Measurements from ENCODE around the gene ZNF581. TPM values are rescaled to one million over a fixed set of nuclear protein-coding genes. Genes with fewer than 3 reads are reported as not detected.

Gene ZNF581
- total and polyA plus RNA-seq, 9 donors = 11.2 to 40.2 (median 34.0) TPM

GRCh38 chr19:55599842-55600661, 43.4 kb upstream of the ZNF581 start, which contains the start of gene ZNF524:
ZNF524 (plus strand) TSS chr19:55600288; CDS start chr19:55602113, 1,825 bp downstream.
- H3K27ac ChIP-seq = peak within 1 kb of the TSS; percentile 90 to 99
- peaks cover 2% of the 10 kb centered on the region for H3K4me1 ChIP-seq (ENCODE audit: insufficient read depth)
- intact Hi-C loops (cut with DNase I) = no loop called here
- H3K4me3 ChIP-seq = peak within 1 kb of the TSS; percentile 96
- no peaks in the 10 kb centered on the region for H3K27me3 ChIP-seq
- TF ChIP-seq EP300 (IDR thresholded peaks at IDR 0.05) = peak; percentile 54
- peak in 1 of 3 donors; percentile 28 for TF ChIP-seq CTCF (IDR thresholded peaks at IDR 0.05)
- peak; percentile 17 for TF ChIP-seq POLR2A (IDR thresholded peaks at IDR 0.05)
- DNase-seq = peak; percentile 86 to 90 (median 88)
- no peaks in the 10 kb centered on the region for H3K36me3 ChIP-seq
- WGBS, 3 donors = 0% methylated on average over 64 to 93 of the region's 97 CpGs
- no peaks in the 10 kb centered on the region for H3K9me3 ChIP-seq

GRCh38 chr19:55600662-55601028, 42.8 kb upstream of the ZNF581 start:
- TF ChIP-seq EP300 (IDR thresholded peaks at IDR 0.05) = no peak
- TF ChIP-seq POLR2A (IDR thresholded peaks at IDR 0.05) = peak; percentile 17
- H3K4me3 ChIP-seq = peak overlapping the region; percentile 96
- no peaks in the 10 kb centered on the region for H3K36me3 ChIP-seq
- no peaks in the 10 kb centered on the region for H3K9me3 ChIP-seq
- intact Hi-C loops (cut with DNase I) = no loop called here
- peaks cover 2% of the 10 kb centered on the region for H3K4me1 ChIP-seq (ENCODE audit: insufficient read depth)
- no peaks in the 10 kb centered on the region for H3K27me3 ChIP-seq
- no peak for DNase-seq
- 3 to 5% (median 4%) methylated on average over 12 to 15 of the region's 15 CpGs for WGBS, 3 donors
- peak overlapping the region; percentile 90 to 99 for H3K27ac ChIP-seq

- 83 to 86% (median 83%) methylated on average over 4 of the region's 4 CpGs for WGBS, 3 donors
- no peak for DNase-seq
- no peaks in the 10 kb centered on the region for H3K27me3 ChIP-seq
- intact Hi-C loops (cut with DNase I) = no loop called here
- H3K9me3 ChIP-seq = no peaks in the 10 kb centered on the region
- H3K27ac ChIP-seq = peak overlapping the region in 1 of 2 donors; percentile 99
- H3K4me3 ChIP-seq = peak overlapping the region; percentile 96
- no peaks in the 10 kb centered on the region for H3K36me3 ChIP-seq
- TF ChIP-seq CTCF (IDR thresholded peaks at IDR 0.05) (no peak), POLR2A (IDR thresholded peaks at IDR 0.05) (no peak), EP300 (IDR thresholded peaks at IDR 0.05) (no peak)
- peaks cover 2% of the 10 kb centered on the region for H3K4me1 ChIP-seq (ENCODE audit: insufficient read depth)
Observed at GRCh38 chr19:55601084-55601483, 42.4 kb upstream of the ZNF581 start.

- Histone ChIP-seq H3K36me3 (no peaks in the 10 kb centered on the region), H3K4me1 (ENCODE audit: insufficient read depth) (peaks cover 6% of the 10 kb centered on the region), H3K27me3 (no peaks in the 10 kb centered on the region), H3K27ac (no peak overlapping the region), H3K4me3 (no peak overlapping the region), H3K9me3 (no peaks in the 10 kb centered on the region)
- intact Hi-C loops (cut with DNase I) = no loop called here
- TF ChIP-seq CTCF (IDR thresholded peaks at IDR 0.05) (no peak), POLR2A (IDR thresholded peaks at IDR 0.05) (no peak), EP300 (IDR thresholded peaks at IDR 0.05) (no peak)
- DNase-seq = peak in 3 of 5 donors; percentile 59 to 63 (median 60)
- 92 to 94% (median 93%) methylated on average over 60 of the region's 60 CpGs for WGBS, 3 donors
Observed at GRCh38 chr19:55602104-55603001, 41.1 kb upstream of the ZNF581 start.

Data from ovary (tissue), 9 donors.